GM19025 (cell line): ENCODE data around the gene MBNL1.
"Not testable (repeated sequence)": the region's sequence is repeated elsewhere in the genome, so short reads cannot be mapped to it uniquely, and the experiment has no call there.

Source experiments
- ATAC-seq: cut with Tn5 transposase; IDR thresholded peaks from one replicate; pipeline ENCODE4 v1.9.1; 2021; ENCODE audit warnings: mild to moderate bottlenecking, low read depth, moderate library complexity; ENCODE audit not compliant: unreplicated experiment

MBNL1 gene

DNA sequence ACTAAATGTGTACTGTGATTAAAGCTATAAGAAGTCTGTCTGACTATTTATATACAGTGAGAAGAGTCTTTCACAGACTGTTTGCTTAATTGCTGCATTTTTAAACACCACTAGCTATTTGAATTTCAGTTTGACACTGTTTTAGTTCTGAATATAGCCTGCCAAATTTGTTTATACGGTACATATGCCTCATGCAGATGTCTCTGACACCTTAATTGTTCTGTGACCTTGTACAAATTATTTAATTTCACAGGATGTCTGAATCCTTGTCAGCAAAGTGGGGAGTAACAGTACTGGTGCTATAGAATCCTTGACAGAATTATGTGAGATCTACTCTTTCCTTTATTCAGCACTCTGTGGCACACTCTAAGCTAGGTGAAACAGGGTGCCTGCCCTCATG, 125.5 kb downstream of the MBNL1 start:
- ATAC-seq: no peak

DNA sequence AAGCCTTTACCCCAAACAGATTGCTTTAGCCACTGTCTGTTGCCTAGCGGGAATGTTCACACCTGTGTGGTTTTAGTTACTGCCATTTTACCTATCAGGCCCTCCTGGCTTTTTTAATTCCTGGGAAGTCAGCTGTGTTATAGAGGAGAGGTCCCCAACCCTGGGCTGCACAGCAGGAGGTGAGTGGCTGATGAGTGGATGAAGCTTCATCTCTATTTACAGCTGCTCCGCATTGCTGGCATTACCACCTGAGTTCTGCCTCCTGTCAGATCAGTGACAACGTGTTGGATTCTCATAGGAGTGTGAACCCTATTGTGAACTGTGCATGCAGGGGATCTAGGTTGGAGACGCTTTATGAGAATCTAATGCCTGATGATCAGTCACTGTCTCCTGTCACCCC, 127.0 kb downstream of the MBNL1 start:
- ATAC-seq: no peak

DNA sequence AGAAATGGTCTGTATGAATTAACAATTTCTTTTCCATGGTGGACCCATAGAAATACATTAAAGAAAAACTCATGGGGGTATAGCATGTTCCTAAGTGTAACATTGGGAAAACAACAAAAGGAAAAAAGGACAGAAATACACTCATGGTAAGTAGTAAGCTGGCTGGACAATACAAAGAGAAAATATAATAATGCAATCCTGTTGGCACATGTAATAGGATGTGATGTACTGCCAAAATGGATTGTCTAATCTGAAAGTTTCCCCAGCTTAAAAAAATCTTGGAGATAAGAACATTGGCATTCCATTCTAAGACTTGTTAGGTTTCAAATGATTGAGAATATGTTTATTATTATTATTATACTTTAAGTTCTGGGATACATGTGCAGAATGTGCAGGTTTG, 128.1 kb downstream of the MBNL1 start:
- ATAC-seq: no peak

DNA sequence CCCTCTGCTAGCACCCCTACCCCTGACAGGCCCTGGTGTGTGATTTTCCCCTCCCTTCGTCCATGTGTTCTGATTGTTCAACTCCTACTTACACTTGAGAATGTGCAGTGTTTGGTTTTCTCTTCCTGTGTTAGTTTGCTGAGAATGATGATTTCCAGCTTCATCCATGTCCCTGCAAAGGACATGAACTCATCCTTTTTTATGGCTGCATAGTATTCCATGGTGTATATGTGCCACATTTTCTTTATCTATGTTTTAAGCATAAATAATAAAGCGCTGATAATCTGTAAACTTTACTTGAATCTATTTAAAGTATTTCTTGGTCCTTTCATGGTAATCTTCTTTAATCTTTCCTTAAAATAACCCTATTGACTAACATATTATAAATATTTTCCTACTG, 128.6 kb downstream of the MBNL1 start:
- not testable (repeated sequence) for ATAC-seq

DNA sequence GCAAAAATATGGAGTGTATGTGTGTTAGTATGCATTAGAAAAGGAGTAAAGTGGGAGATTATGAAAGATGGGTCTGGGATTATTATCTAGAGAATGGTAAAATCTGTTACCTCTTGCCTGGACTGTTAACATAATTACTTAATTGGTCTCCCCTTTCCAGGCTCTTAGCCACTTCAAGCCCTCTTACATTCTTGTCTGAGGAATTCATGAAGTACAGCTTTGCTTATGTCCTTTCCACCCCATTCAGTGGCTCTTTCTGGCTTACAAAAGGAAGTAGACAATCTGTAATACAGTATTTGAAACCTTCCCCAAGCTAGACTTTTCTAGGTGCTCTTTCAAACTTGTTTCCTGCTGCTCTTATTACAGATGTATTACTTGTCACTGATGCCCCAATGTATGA, 129.8 kb downstream of the MBNL1 start:
- no peak for ATAC-seq

DNA sequence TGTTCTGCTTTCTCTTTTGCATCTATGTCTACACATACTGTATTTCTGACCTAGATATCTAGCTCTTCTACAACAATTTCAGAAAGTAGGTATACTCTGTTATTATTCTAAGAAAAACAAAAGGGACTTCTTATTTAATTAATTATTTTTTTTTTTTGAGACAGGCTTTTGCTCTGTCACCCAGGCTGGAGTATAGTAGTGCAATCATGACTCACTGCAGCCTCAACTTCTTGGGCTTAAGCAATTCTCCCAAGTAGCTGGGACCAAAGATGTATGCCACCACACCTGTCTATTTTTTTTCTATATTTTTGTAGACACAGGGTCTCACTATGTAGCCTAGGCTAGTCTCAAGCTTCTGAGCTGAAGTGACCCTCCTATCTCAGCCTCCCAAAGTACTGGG, 130.6 kb downstream of the MBNL1 start:
- ATAC-seq: no peak

DNA sequence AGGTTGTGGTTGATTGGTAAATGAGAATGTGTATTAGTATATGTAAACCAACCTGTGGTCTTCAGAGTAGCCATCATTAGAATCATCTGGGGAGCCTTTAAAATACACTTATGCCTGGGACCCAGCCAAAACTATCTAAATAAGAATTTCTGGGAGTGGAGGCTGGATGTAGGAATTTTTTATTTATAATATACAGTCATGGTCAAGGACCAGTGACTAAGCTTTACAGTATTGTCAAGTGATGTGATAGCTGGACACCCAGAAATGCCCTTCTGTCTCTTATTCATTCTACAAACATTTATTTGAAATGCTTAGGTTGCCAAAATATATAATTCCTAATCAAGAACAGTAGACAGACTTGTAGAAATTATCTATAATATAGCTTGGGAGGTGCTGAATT, 132.2 kb downstream of the MBNL1 start:
- no peak for ATAC-seq

DNA sequence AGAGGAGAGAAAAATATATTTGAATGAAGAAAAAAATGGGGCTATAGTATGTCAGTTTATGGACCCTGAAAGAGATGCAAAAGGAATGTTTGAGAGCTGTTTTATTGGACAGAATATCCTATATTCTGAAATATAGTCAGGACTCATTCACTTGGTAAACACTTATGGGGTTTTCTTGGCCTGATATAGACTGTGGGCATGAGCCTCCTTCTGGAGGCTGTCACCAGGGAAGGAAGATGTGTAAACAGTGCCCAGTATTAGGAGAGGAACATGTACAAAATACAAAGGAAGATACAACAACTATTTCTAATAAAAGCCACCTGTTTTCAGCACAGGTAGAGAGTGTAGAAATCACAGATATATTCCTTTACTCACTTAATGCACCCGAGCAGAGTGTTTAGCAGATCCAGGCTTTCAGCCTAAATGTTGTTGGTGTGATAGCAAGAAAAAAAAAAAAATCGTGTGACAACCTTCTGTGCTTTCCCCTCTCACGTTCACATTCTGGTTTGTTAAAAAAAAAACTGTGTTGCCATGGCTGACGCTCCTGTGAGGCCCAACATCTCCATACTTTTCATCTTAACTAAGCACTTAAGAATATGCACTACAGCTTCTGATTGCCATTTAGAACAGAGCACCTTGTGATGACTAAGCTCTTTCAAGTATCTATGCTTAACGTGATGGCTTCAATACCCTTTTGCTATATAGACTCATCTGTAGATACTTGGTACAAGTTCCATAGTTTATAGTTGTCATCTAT, 134.1 kb downstream of the MBNL1 start:
- no peak for ATAC-seq

DNA sequence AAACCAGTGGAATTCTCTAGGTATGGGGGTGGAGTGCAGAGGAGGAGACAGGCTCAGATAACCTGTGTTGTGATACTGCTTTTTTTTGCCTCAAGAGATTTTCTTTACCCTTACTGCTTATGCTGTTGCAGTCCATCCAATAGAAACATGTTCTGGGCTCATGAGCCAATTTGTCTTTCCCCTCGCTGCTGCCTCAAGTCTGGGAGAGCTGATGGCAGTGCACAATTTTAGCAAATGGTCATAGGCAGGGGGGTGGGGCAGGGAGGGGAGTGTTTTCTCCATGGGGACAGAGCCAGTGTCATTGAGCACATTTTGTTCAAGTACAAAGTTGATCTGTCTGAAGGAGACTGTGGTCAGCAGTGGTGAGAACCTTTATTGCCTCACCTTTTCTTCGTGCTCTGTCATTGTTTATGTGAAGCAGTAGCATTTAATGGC, 134.9 kb downstream of the MBNL1 start:
- no peak for ATAC-seq

DNA sequence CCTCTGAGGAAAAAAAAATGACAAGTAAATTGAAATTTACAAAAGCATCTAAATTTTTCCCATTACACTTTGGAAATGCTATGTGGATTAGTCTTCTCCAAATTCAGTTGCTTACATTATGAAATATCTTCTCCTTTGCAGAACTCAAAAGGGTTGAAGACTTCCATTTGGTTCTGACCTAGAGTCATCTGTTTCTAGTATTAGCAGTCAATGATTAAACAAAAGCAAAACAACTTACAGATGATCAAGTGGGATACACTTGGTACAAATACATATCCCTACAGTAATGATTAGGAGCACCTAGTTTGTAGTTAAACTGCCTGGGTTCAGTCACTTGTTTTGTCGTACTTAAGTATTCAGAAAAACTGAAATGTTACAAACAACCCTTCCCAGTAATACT, 136.2 kb downstream of the MBNL1 start:
- ATAC-seq: no peak

DNA sequence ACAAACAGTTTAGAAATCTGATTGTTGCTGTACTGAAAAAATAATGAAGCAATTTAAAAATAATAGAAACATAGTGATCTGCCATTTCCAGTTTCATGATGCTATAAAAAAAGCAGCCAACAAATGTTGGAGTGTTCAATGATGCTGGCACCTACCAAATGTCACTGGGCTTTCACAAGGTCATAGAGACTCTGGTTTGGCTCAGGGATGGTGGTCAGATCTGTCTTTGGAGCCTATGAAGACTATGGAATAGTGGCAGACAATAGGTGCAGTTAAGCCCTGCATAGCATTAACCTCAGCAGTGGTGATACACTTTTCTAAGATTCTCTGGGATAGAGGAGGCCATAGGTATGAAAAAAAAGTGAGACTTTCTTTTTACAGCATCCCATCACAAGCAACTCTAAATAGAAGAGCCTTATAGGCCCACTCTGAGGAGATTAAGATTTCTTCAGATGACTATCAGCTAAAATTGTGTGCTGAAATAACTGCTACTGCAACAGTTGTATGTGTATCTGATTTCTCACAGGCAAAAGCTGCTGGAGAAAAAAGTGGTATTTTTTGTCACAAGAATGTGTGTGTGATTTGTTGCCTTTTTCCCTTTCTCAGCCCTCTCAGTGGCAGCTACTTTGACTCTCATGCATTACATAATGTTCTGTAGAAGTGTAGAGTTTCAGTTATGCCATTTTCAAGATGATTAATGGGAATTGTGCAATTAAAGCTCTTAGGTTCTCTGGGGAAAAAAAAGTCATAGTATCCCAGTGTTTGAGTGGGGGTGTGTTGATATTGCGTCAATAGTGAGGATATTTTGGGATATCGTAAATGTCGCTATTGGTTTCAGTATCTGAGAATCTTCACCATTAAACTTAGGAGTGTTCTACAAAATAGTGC, 137.4 kb downstream of the MBNL1 start:
- no peak for ATAC-seq

DNA sequence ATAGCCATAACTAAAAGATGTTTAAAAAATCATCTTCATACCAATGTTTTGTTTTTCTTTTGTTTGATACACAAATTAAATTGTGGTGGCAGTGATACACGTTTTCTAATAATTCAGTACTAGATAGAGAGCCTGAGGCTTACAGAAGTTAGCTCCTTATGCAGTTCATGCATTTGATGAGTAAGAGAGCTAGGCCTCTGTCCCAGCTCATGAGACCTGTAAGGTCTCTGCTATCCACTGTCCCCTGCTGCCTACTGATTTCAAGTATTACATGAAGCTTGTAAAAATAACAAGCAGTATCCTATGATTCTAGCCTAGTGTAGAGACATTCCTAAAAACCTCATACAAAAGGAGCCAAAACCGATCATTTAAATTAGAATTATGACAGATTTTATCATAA, 144.5 kb downstream of the MBNL1 start:
- ATAC-seq: no peak

DNA sequence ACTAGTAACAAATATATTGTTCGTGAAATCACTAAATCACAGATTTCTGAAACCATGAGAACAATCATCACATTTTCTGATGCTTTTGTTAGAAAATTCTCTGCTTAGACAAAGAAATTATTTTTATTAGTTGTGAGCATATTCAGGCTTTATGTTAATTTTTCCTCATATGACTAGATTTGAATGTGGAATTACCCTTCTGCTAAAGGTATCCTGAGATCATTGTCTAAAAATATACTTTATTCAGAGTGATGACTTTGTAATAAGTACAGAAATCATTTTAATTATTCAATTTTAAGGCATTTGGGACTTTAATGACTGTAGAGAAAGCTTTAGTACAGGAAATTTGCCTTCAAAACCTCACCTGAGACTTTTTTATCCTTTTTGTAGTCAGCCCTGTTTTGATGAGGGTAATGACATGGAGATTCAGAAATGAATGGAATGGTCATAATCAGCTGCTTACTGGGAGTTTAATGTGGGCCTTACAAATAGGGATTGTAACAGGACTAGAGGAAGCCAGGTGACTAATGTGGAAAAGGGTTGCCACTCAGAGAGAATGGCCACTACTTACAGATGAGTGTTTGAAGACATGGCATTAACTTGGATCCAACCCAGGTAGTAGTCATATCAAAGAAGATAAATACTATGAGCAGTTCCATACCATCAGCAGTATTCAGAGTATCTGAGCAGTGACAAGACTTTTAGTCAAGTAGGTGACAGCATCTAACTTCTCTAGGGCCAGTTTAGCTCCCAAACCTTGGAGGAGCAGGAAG, 148.3 kb downstream of the MBNL1 start:
- ATAC-seq: no peak

DNA sequence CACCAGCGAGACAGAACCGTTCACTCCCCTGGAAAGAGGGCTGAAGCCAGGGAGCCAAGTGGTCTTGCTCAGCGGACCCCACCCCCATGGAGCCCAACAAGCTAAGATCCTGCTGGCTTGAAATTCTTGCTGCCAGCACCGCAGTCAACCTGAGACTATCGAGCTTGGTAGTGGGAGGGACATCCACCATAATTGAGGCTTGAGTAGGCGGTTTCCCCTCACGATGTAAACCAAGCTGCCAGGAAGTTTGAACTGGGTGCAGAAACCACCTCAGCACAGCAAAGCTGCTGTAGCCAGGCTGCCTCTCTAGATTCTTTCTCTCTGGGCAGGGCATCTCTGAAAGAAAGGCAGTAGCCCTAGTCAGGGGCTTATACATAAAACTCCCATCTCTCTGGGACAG, 151.0 kb downstream of the MBNL1 start:
- no peak for ATAC-seq

DNA sequence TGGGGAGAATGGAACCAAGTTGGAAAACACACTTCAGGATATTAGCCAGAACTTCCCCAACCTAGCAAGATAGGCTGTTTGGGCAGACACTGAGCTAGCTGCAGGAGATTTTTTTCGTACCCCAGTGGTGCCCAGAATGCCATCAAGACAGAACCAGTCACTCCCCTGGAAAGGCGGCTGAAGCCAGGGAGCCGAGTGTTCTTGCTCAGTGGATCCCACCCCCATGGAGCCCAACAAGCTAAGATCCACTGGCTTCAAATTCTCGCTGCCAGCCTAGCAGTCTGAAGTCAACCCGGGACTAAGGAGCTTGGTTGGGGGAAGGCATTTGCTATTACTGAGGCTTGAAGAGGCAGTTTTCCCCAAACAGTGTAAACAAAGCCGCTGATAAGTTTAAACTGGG, 152.4 kb downstream of the MBNL1 start:
- ATAC-seq: no peak

DNA sequence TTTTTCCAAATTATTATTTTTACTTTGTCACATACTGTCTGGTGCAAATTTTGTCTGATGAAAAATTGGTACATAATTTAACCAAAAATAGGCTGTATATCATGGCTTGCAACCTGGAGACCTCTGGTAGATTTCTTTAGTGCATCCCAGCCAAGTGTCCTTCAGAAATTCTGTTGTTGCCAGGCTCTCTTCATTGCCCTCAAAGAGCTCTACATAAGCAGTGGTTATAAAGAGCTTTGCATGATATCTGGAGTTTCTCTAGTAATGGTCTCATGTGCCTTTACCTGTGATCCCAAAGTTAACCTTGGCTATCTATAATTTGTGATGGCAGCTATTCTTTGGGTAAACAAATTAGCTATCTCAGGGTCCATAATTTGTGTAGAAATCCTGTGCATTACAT, 157.7 kb downstream of the MBNL1 start:
- no peak for ATAC-seq

DNA sequence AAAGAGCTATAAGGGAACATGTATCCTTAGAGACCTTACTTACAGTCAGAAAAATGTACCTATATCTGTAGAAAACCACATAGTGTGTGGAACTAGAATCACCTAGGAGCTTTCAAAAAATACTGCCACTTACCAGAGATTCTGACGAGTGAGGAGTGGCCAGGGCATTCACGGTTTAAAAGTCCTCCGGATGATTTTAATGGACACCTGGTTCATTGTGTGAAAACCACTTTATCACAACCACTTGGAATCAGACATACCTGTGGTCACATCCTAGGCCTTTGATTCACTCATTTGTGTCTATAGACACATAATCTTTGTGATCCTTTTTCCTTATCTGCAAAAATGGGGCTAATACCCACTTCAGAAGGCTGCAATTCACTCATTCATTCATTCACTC, 159.8 kb downstream of the MBNL1 start:
- no peak for ATAC-seq

DNA sequence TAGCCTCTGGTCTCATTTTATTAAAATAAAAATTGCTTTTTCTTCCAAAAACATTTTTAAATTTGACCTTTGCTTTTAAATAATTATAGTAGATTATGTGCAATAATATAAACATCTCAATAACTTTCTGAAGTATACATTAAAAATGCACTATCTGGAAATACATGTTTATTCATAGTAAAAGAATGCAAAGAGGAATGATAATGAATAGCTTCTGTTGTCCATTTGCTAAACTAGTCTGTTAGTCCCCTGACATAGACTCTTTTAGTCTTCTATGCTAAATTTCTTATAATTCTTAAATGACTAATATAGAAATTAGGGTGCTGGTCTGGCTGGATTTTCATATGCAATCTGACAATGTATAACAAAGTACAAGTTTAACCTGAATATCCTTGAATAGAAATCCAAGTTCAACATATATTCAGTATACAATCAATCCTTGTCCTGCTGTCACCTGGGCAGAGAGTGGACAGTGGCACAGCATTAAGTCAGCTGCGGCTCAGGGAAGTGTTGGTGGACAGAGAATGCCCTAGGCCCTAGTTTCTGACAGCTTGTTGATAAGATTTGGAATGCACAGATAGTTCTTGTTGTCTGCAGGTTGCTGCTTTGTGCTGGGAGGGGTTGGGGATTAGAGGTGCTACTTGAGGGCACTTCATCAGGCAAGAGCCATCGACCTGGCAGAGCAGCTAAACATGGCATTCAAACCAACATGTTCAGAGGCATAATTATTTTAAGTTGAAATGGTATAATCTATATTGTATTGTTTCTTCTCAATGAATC, 161.7 kb downstream of the MBNL1 start:
- ATAC-seq: no peak

DNA sequence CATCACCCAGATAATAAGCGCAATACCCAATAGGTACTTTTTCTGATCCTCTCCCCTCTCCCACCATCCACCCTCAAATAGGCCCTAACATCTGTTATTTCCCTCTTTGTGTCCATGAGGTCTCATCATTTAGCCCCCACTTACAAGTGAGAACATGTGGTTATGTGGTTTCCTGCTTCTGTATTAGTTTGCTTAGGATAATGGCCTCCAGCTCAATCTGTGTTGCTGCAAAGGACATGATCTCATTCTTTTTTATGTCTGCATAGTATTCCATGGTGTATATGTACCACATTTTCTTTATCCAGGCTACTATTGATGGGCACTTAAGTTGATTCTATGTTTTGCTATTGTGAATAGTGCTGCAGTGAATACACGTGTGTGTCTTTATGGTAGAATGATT, 165.4 kb downstream of the MBNL1 start:
- ATAC-seq: no peak

DNA sequence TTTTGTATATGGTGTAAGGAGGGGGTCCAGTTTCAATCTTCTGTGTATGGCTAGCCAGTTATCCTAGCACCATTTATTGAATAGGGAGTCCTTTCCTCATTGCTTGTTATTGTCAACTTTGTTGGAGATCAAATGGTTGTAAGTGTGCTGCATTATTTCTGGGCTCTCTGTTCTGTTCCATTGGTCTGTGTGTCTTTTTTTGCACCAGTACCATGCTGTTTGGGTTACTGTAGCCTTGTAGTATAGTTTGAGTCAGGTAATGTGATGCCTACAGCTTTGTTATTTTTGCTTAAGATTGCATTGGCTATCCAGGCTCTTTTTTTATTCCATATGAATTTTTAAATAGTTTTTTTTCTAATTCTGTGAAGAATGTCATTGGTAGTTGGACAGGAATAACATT, 166.5 kb downstream of the MBNL1 start:
- not testable (repeated sequence) for ATAC-seq
